GM21381 (cell line): ENCODE data around the gene KCNIP3.
"Not testable (repeated sequence)": the region's sequence is repeated elsewhere in the genome, so short reads cannot be mapped to it uniquely, and the experiment has no call there.

Experiments
- ATAC-seq: cut with Tn5 transposase; IDR thresholded peaks from one replicate; pipeline ENCODE4 v1.9.1; 2021; ENCODE audit warnings: mild to moderate bottlenecking, moderate library complexity; ENCODE audit not compliant: unreplicated experiment

Gene KCNIP3

GRCh38 chr2:95346738-95347671 is 49.9 kb downstream of the KCNIP3 start:
- ATAC-seq: no peak

GRCh38 chr2:95347681-95348608 is 50.8 kb downstream of the KCNIP3 start:
- no peak for ATAC-seq

GRCh38 chr2:95348609-95349567 is 51.7 kb downstream of the KCNIP3 start:
- ATAC-seq: no peak

- ATAC-seq: no peak
Measured at GRCh38 chr2:95349568-95350322, 52.6 kb downstream of the KCNIP3 start.

- no peak for ATAC-seq
Measured at GRCh38 chr2:95350368-95350767, 53.2 kb downstream of the KCNIP3 start.

GRCh38 chr2:95350774-95351597 is 53.8 kb downstream of the KCNIP3 start:
- no peak for ATAC-seq

GRCh38 chr2:95351598-95351915 is 54.4 kb downstream of the KCNIP3 start:
- ATAC-seq: no peak

GRCh38 chr2:95352310-95353054 is 55.3 kb downstream of the KCNIP3 start:
- ATAC-seq: no peak

- ATAC-seq: no peak
Measured at GRCh38 chr2:95353055-95353575, 56.0 kb downstream of the KCNIP3 start.

GRCh38 chr2:95353613-95354468 is 56.7 kb downstream of the KCNIP3 start:
- no peak for ATAC-seq

- ATAC-seq: no peak
Measured at GRCh38 chr2:95354469-95354901, 57.3 kb downstream of the KCNIP3 start.

- ATAC-seq: no peak
Measured at GRCh38 chr2:95354925-95355324, 57.8 kb downstream of the KCNIP3 start.

- not testable (repeated sequence) for ATAC-seq
Measured at GRCh38 chr2:95355486-95355885, 58.3 kb downstream of the KCNIP3 start.

- ATAC-seq: no peak
Measured at GRCh38 chr2:95356821-95357700, 59.9 kb downstream of the KCNIP3 start.

GRCh38 chr2:95357717-95358280 is 60.7 kb downstream of the KCNIP3 start:
- no peak for ATAC-seq

GRCh38 chr2:95359031-95359430 is 61.9 kb downstream of the KCNIP3 start:
- ATAC-seq: no peak
